ENCODE results near the gene RECQL5.

RECQL5 gene

GRCh38 chr17:75637143-75637538 is 29.8 kb downstream of the RECQL5 start:
- Mint-ChIP-seq H3K36me3 (ENCODE audit: low read depth) (no peaks in the 10 kb centered on the region), H3K4me1 (peaks cover 3% of the 10 kb centered on the region), H3K27me3 (no peaks in the 10 kb centered on the region), H3K9me3 (no peaks in the 10 kb centered on the region), H3K27ac (no peak overlapping the region), H3K4me3 (no peak overlapping the region)
- DNase-seq (no peak), ATAC-seq (no peak)

GRCh38 chr17:75636381-75637142 is 30.4 kb downstream of the RECQL5 start:
- Mint-ChIP-seq H3K27ac (no peak overlapping the region), H3K4me3 (no peak overlapping the region), H3K27me3 (no peaks in the 10 kb centered on the region), H3K36me3 (ENCODE audit: low read depth) (no peaks in the 10 kb centered on the region), H3K4me1 (peaks cover 3% of the 10 kb centered on the region), H3K9me3 (no peaks in the 10 kb centered on the region)
- no peak for DNase-seq
- ATAC-seq, result no peak

GRCh38 chr17:75635610-75636202 is 31.2 kb downstream of the RECQL5 start:
- DNase-seq (no peak), ATAC-seq (no peak)
- Mint-ChIP-seq H3K27me3 (no peaks in the 10 kb centered on the region), H3K27ac (no peak overlapping the region), H3K4me1 (peaks cover 3% of the 10 kb centered on the region), H3K4me3 (no peak overlapping the region), H3K9me3 (no peaks in the 10 kb centered on the region), H3K36me3 (ENCODE audit: low read depth) (no peaks in the 10 kb centered on the region)

- Mint-ChIP-seq H3K27ac (no peak overlapping the region), H3K4me3 (no peak overlapping the region), H3K27me3 (no peaks in the 10 kb centered on the region), H3K36me3 (ENCODE audit: low read depth) (no peaks in the 10 kb centered on the region), H3K9me3 (no peaks in the 10 kb centered on the region), H3K4me1 (peaks cover 3% of the 10 kb centered on the region)
- DNase-seq (no peak), ATAC-seq (no peak)
Measured at GRCh38 chr17:75634754-75635609, 32.0 kb downstream of the RECQL5 start.

- ATAC-seq, result no peak
- Mint-ChIP-seq H3K4me1 (peaks cover 3% of the 10 kb centered on the region), H3K4me3 (no peak overlapping the region), H3K27me3 (no peaks in the 10 kb centered on the region), H3K36me3 (ENCODE audit: low read depth) (no peaks in the 10 kb centered on the region), H3K9me3 (no peaks in the 10 kb centered on the region), H3K27ac (no peak overlapping the region)
- DNase-seq, result no peak
Measured at GRCh38 chr17:75634376-75634740, 32.6 kb downstream of the RECQL5 start.

GRCh38 chr17:75633486-75634375 is 33.2 kb downstream of the RECQL5 start:
- peak; percentile 48 for DNase-seq

GRCh38 chr17:75632863-75633485 is 34.0 kb downstream of the RECQL5 start, which contains the start of gene SMIM5:
TSS of gene SMIM5 (plus strand) at chr17:75633434. CDS start at chr17:75640202, 6,768 bp downstream.
- Mint-ChIP-seq H3K27me3 (no peaks in the 10 kb centered on the region), H3K36me3 (ENCODE audit: low read depth) (no peaks in the 10 kb centered on the region), H3K4me1 (peaks cover 3% of the 10 kb centered on the region), H3K27ac (no peak within 1 kb of the TSS), H3K4me3 (no peak within 1 kb of the TSS), H3K9me3 (no peaks in the 10 kb centered on the region)
- DNase-seq (peak; percentile 90), ATAC-seq (peak; percentile 70)

More at GRCh38 chr17:75633486-75634375, 33.2 kb downstream of the RECQL5 start:
- no peaks in the 10 kb centered on the region for H3K36me3 Mint-ChIP-seq (ENCODE audit: low read depth)
- peak; percentile 25 for ATAC-seq
- H3K27me3 Mint-ChIP-seq, result no peaks in the 10 kb centered on the region
- H3K9me3 Mint-ChIP-seq, result no peaks in the 10 kb centered on the region
- H3K4me3 Mint-ChIP-seq, result no peak overlapping the region
- peaks cover 3% of the 10 kb centered on the region for H3K4me1 Mint-ChIP-seq
- H3K27ac Mint-ChIP-seq, result no peak overlapping the region

- ATAC-seq, result no peak
Measured at GRCh38 chr17:75632428-75632827, 34.5 kb downstream of the RECQL5 start.

GRCh38 chr17:75631353-75631752 is 35.6 kb downstream of the RECQL5 start:
- H3K27ac Mint-ChIP-seq, result no peak overlapping the region
- no peaks in the 10 kb centered on the region for H3K27me3 Mint-ChIP-seq
- ATAC-seq, result no peak
- no peaks in the 10 kb centered on the region for H3K9me3 Mint-ChIP-seq
- peaks cover 3% of the 10 kb centered on the region for H3K4me1 Mint-ChIP-seq
- DNase-seq, result no peak
- no peak overlapping the region for H3K4me3 Mint-ChIP-seq
- no peaks in the 10 kb centered on the region for H3K36me3 Mint-ChIP-seq (ENCODE audit: low read depth)

More at GRCh38 chr17:75632428-75632827, 34.5 kb downstream of the RECQL5 start:
- no peaks in the 10 kb centered on the region for H3K27me3 Mint-ChIP-seq
- H3K4me1 Mint-ChIP-seq, result peaks cover 3% of the 10 kb centered on the region
- H3K36me3 Mint-ChIP-seq (ENCODE audit: low read depth), result no peaks in the 10 kb centered on the region
- H3K27ac Mint-ChIP-seq, result no peak overlapping the region
- no peak overlapping the region for H3K4me3 Mint-ChIP-seq
- H3K9me3 Mint-ChIP-seq, result no peaks in the 10 kb centered on the region
- no peak for DNase-seq

- no peaks in the 10 kb centered on the region for H3K9me3 Mint-ChIP-seq
- H3K27ac Mint-ChIP-seq, result no peak overlapping the region
- no peaks in the 10 kb centered on the region for H3K36me3 Mint-ChIP-seq (ENCODE audit: low read depth)
- H3K4me3 Mint-ChIP-seq, result no peak overlapping the region
- DNase-seq, result no peak
- H3K27me3 Mint-ChIP-seq, result no peaks in the 10 kb centered on the region
- ATAC-seq, result no peak
- H3K4me1 Mint-ChIP-seq, result peaks cover 3% of the 10 kb centered on the region
Measured at GRCh38 chr17:75630071-75630917, 36.7 kb downstream of the RECQL5 start.

- ATAC-seq (no peak), DNase-seq (no peak)
- Mint-ChIP-seq H3K27me3 (no peaks in the 10 kb centered on the region), H3K36me3 (ENCODE audit: low read depth) (no peaks in the 10 kb centered on the region), H3K4me1 (peaks cover 3% of the 10 kb centered on the region), H3K9me3 (no peaks in the 10 kb centered on the region), H3K4me3 (no peak overlapping the region), H3K27ac (no peak overlapping the region)
Measured at GRCh38 chr17:75629157-75629556, 37.8 kb downstream of the RECQL5 start.

GRCh38 chr17:75628425-75628824 is 38.5 kb downstream of the RECQL5 start:
- no peaks in the 10 kb centered on the region for H3K9me3 Mint-ChIP-seq
- H3K4me1 Mint-ChIP-seq, result no peaks in the 10 kb centered on the region
- no peak overlapping the region for H3K4me3 Mint-ChIP-seq
- H3K27me3 Mint-ChIP-seq, result no peaks in the 10 kb centered on the region
- H3K27ac Mint-ChIP-seq, result no peak overlapping the region
- no peak for ATAC-seq
- no peak for DNase-seq
- no peaks in the 10 kb centered on the region for H3K36me3 Mint-ChIP-seq (ENCODE audit: low read depth)

GRCh38 chr17:75627094-75627493 is 39.9 kb downstream of the RECQL5 start:
- DNase-seq (no peak), ATAC-seq (no peak)
- Mint-ChIP-seq H3K27ac (no peak overlapping the region), H3K36me3 (ENCODE audit: low read depth) (no peaks in the 10 kb centered on the region), H3K4me1 (no peaks in the 10 kb centered on the region), H3K9me3 (no peaks in the 10 kb centered on the region), H3K4me3 (no peak overlapping the region), H3K27me3 (no peaks in the 10 kb centered on the region)

Data from activated naive CD8-positive, alpha-beta T cell treated with anti-CD3 and anti-CD28 coated beads, Interleukin-2, amount 50 U/mL, for 24 hours (primary cell).